ENCODE results near the gene SEPTIN7. TPM values are rescaled to one million over a fixed set of nuclear protein-coding genes. Genes with fewer than 3 reads are reported as not detected.

SEPTIN7 gene
- total and polyA plus RNA-seq, 8 donors, result 74.3 to 214 (median 110) TPM

- TF ChIP-seq EP300 (IDR thresholded peaks at IDR 0.05) (no peak), POLR2A (IDR thresholded peaks at IDR 0.05) (no peak), POLR2AphosphoS5 (IDR thresholded peaks at IDR 0.05) (no peak)
- TF ChIP-seq, protein P1, sequence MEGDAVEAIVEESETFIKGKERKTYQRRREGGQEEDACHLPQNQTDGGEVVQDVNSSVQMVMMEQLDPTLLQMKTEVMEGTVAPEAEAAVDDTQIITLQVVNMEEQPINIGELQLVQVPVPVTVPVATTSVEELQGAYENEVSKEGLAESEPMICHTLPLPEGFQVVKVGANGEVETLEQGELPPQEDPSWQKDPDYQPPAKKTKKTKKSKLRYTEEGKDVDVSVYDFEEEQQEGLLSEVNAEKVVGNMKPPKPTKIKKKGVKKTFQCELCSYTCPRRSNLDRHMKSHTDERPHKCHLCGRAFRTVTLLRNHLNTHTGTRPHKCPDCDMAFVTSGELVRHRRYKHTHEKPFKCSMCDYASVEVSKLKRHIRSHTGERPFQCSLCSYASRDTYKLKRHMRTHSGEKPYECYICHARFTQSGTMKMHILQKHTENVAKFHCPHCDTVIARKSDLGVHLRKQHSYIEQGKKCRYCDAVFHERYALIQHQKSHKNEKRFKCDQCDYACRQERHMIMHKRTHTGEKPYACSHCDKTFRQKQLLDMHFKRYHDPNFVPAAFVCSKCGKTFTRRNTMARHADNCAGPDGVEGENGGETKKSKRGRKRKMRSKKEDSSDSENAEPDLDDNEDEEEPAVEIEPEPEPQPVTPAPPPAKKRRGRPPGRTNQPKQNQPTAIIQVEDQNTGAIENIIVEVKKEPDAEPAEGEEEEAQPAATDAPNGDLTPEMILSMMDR (IDR thresholded peaks at IDR 0.05), result no peak
- H3K9me3 ChIP-seq, result no peaks in the 10 kb centered on the region
- H3K4me1 ChIP-seq, result peaks cover 0 to 32% (median 9%) of the 10 kb centered on the region in 4 donors
- no peaks in the 10 kb centered on the region for H3K27me3 ChIP-seq
- H3K4me3 ChIP-seq, result no peak overlapping the region
- WGBS, 5 donors, result 86 to 100% (median 98%) methylated on average over 1 of the region's 1 CpG
- DNase-seq, result no peak
- H3K36me3 ChIP-seq, result peaks cover 0 to 12% (median 11%) of the 10 kb centered on the region in 4 donors
- H3K27ac ChIP-seq, result no peak overlapping the region
- intact Hi-C loops (cut with DNase I; ENCODE audit: low total_unique reads), result no loop called here
Observed at GRCh38 chr7:35839860-35840854, 39.3 kb downstream of the SEPTIN7 start.

DNA sequence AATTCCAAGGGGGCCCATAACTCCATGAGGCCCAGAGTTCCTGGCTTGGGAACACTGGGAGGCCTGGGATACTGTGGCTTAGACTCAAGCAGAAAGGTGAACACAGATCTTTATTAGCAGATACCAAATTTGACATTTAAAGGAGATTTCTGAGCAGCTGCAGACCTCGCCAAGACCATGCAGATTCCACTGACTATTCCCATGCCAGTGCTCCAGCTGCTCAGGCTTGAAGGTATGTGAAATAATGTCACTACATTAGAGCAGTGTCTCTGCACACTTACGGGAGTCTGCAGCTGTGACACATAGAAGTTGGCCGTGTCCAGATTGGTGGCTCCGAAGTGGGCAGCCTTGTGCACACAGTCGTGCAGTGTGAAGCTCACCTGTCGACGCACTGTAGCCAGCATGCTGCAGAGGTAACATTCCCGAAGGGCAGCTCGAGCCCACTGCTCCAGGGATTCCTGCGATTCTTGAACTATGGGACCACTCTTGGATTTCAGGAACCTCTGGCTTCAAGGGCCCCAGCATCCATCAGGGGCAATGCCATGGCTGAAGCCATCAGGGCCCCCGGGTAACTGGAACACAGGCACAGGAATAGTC, 46.1 kb downstream of the SEPTIN7 start:
- no peak for DNase-seq
- WGBS, 5 donors, result 95 to 97% (median 97%) methylated on average over 11 of the region's 11 CpGs
- Histone ChIP-seq H3K4me3 (no peak overlapping the region), H3K36me3 (peaks cover 3 to 22% (median 14%) of the 10 kb centered on the region in 4 donors), H3K27me3 (no peaks in the 10 kb centered on the region), H3K27ac (no peak overlapping the region), H3K4me1 (peaks cover 0 to 36% (median 19%) of the 10 kb centered on the region in 4 donors), H3K9me3 (no peaks in the 10 kb centered on the region)
- intact Hi-C loops (cut with DNase I; ENCODE audit: low total_unique reads), result no loop called here
- TF ChIP-seq POLR2AphosphoS5 (IDR thresholded peaks at IDR 0.05), result no peak
- no peak for TF ChIP-seq POLR2A (IDR thresholded peaks at IDR 0.05)
- TF ChIP-seq, protein P1 (IDR thresholded peaks at IDR 0.05), result no peak
- TF ChIP-seq EP300 (IDR thresholded peaks at IDR 0.05), result no peak

DNA sequence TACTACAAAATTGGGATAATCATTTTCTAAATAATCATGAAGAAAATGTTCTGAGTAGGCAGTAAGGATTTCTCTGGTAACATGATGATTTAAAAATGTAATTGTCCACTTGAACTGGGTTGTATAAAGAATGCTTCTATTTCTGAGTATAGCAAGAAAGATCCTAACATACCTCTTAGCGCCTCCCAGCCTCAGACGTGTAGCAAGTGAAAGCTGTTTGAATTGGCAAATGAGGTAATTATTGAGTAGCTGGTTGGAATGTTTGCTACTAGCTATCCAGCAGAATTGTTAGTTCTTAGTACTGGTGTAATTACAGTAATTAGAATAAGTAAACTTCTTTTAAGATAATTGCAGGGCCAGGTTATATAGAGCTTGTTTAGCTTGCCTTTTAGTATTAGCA, 47.9 kb downstream of the SEPTIN7 start:
- 43 to 72% (median 48%) methylated on average over 2 of the region's 2 CpGs for WGBS, 5 donors
- Histone ChIP-seq H3K4me3 (no peak overlapping the region), H3K9me3 (no peaks in the 10 kb centered on the region), H3K36me3 (peaks cover 3 to 22% (median 14%) of the 10 kb centered on the region in 4 donors), H3K27ac (no peak overlapping the region), H3K4me1 (peaks cover 0 to 49% (median 28%) of the 10 kb centered on the region in 4 donors), H3K27me3 (no peaks in the 10 kb centered on the region)
- intact Hi-C loops (cut with DNase I; ENCODE audit: low total_unique reads), result no loop called here
- TF ChIP-seq EP300 (IDR thresholded peaks at IDR 0.05) (no peak), POLR2A (IDR thresholded peaks at IDR 0.05) (no peak), POLR2AphosphoS5 (IDR thresholded peaks at IDR 0.05) (no peak)
- TF ChIP-seq, protein P1 (IDR thresholded peaks at IDR 0.05), result no peak
- no peak for DNase-seq

GRCh38 chr7:35849158-35849831, 48.4 kb downstream of the SEPTIN7 start:
- Histone ChIP-seq H3K4me1 (peaks cover 0 to 49% (median 32%) of the 10 kb centered on the region in 4 donors), H3K27me3 (no peaks in the 10 kb centered on the region), H3K9me3 (no peaks in the 10 kb centered on the region), H3K36me3 (peaks cover 3 to 22% (median 14%) of the 10 kb centered on the region in 4 donors), H3K4me3 (no peak overlapping the region), H3K27ac (no peak overlapping the region)
- 78 to 90% (median 87%) methylated on average over 7 of the region's 7 CpGs for WGBS, 5 donors
- DNase-seq, result no peak
- TF ChIP-seq POLR2A (IDR thresholded peaks at IDR 0.05) (no peak), EP300 (IDR thresholded peaks at IDR 0.05) (no peak), POLR2AphosphoS5 (IDR thresholded peaks at IDR 0.05) (no peak)
- TF ChIP-seq, protein P1 (IDR thresholded peaks at IDR 0.05), result no peak
- intact Hi-C loops (cut with DNase I; ENCODE audit: low total_unique reads), result no loop called here

Data from stomach (tissue), 9 donors.